ENCODE measurements around the gene BCL2. TPM values are rescaled to one million over a fixed set of nuclear protein-coding genes. Genes with fewer than 3 reads are reported as not detected.

BCL2 gene
- polyA plus RNA-seq, 3 donors = 23.1 to 27.3 (median 26.8) TPM

DNA sequence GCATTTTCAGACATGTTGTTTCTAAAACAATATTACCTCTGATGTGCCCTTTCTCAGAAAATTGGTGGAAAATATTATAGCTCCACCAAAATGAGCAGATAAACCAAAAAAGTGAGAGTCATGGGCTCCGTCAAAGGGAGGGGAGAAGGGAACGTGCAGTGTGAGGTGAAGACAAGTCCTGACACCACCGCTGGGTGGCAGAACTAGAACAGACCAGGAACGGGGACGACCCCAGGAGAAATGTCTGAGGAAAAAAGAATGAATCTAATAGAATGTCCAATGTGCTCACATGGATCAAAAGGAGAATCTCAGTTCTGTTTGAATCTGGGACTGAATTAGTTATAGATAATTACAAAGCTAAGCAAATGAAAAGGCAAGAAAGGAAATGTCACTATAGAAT, 22.6 kb upstream of the BCL2 start:
- DNase-seq (ENCODE audit: extremely low read depth in 1 of 11, low read depth in 9 of 11, low spot score in 4 of 11) = peak in 2 of 11 donors; percentile 21 to 22

DNA sequence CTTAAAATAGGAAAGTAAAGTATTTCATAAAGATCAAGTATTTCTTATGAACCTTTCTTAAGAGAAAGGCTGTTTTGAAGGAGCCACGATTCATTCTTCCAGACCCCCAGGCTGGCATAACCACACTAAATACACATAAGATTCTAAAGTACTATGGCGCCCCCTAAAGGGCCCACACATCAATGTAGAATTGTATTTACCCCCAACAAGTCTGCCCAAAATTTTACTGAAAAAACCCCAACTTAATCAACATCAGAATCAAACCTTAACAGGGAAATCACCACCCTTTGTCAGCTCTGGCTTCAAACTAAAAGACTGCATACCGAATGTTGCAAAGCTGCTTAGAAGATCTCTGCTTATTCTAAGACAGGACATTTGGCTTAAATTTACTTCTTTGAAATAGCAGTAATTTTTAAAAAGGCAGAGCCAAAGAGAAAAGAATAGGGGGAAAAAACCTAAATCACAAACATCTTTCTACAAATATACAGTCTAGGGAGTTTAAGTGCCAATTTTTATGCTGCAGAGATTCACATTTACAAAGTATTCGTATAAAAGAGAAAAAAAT, 20.4 kb upstream of the BCL2 start:
- peak in 2 of 11 donors; percentile 9 to 24 for DNase-seq (ENCODE audit: extremely low read depth in 1 of 11, low read depth in 9 of 11, low spot score in 4 of 11)

DNA sequence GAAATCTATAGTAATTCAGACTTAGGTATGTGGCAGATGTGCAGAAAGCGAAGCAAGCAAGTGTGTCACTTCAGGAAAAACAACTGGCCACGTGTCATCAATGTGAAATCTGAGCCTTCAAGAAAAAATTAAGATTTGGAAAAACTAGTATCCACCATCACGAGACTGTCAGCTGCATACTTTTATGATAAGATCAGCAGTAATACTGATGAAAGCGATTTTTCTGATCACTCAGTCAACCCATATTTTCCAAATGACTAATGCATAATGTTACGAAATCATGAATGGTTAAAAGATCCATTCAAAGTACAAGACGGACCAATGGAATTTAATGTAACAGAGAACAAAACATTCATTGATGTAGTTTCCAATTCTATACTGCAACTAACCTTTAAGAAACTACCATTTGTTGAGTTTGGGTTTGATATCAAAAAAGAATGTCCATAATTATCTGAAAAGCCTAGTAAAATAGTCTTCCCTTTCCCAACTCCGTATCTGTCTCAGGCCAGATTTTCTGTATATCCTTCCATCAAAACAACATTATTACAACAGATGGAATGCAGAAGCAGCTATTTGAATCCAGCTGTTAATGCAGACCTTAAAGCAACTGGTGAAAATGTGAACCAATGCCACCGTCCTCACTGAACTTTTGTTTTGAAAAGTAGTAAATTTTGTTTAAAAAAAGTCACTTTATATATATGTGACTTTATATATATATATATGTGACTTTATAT, 17.0 kb upstream of the BCL2 start:
- DNase-seq (ENCODE audit: extremely low read depth in 1 of 11, low read depth in 9 of 11, low spot score in 4 of 11) = no peak

DNA sequence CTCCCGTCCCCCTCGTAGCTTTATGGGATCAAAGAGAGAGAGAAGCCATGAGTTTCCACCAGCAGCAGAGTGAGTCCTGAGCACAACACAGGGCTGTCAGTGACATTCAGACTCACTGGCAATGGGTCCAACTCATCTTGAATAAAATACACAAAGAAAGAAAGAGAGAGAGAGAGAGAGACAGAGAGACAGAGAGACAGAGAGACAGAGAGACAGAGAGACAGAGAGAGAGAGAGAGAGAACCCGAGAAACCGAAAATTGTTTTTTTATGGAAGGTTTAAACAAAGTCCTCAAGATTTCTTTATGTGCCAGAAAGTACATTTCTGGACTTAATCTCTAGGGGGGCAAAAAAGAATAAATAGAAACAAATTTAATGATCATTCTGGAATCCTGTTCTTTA, 11.5 kb upstream of the BCL2 start:
- no peak for DNase-seq (ENCODE audit: extremely low read depth in 1 of 11, low read depth in 9 of 11, low spot score in 4 of 11)

DNA sequence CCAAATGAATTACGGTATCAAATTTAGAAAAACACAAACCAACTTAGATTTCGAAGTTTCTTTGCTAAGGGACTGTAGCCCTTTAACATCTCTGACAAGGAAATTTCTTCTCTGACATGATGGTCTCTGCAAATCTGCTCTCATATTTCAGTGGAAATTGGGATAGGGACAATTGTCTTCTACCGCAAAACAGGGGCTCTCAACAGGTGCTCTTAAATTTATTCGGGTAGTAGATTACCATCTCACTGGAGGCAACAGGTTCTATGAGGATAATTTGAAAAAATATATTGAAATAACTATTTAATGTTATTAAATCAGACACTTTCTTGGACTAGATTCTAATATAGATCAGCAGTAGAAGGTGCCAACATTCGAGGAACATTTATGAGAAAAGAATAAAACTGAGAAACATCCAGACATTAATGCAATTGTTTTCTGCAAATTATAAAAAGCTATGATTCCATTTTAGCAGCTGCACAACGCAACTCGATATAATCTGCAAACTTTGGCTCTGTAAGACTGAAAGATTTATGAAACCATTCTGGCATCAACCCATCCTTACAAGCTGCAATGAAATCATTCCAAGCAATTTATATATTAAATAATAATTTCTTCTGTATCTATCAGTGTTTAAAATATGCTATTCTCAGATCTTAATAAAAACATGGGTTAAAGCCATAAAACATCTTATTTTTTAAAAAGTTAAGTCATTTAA, 10.0 kb upstream of the BCL2 start:
- DNase-seq (ENCODE audit: extremely low read depth in 1 of 11, low read depth in 9 of 11, low spot score in 4 of 11) = no peak

DNA sequence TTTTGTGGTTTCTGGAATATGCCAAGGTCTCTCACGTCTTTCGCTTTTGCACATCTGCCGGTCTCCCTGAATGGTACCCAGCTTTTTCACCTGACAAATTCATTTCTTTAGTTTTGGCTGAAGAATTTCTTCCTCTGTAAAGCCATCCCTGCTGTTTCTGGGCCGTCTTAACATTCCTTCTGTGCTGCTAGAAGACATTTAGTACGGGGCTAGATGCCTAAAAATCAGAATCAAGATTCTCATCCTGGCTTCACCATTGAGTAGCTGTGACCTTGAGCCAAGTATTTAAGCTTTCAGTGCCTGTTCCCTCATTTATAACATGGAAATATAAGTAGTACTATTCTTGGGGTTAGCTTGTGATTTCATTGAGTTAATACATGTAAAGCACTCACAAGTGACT, 6.4 kb upstream of the BCL2 start:
- DNase-seq (ENCODE audit: extremely low read depth in 1 of 11, low read depth in 9 of 11, low spot score in 4 of 11) = no peak

DNA sequence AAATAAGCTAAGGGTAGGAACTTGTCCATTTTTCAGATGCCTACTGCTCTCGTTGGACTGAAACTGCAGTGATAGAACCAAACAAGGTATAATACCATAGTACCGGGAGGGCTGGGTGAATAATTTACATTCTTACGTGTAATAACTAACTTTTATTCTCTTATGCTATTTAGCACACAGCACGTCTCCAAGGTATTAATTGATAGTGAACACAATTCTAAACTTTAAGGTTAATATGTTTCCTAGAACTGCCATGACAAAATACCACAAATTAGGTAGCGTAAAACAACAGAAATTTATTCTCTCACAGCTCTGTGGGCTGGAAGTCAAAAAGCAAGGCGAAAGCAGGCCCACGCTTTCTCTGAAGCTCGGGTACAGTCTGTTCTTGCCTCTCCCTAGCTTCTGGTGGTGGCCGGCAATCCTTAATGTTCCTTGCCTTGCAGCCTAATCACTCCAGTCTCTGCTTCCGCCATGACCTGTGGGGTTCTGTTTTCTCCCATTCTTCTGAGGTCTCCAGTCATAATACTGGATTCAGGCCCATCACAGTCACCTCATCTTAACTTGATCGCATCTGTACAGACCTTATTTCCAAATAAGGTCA, 5.6 kb upstream of the BCL2 start:
- no peak for DNase-seq (ENCODE audit: extremely low read depth in 1 of 11, low read depth in 9 of 11, low spot score in 4 of 11)

DNA sequence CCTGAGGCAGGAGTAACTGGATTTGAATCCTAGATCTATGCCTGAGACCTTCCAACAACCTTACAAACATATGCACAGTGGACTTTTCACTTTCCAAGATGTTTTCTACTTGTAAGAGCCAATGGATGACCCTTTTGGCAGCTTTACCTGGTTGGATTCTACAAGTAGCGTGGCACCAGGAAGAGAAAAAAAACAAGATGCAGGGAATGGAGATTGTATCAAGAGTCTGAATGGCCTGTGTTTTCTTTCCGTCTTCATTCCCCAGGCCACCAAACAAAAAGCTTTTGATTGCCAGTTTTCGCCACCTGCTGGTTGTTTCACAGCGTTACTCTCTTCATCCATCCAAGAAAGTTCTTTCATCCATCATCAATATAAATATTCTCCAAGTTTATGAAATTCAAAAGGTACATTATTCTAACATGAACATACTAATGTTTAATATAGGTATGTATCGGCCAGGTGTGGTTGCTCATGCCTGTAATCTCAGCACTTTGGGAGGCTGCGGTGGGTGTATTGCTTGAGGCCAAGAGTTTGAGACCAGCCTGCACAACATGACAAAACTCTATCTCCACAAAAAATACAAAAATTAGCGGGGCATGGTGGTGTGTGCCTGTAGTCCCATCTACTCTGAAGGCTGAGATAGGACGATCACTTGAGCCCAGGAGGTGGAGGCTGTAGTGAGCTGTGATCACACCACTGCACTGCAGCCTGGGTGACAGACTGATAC, 3.5 kb upstream of the BCL2 start:
- DNase-seq (ENCODE audit: extremely low read depth in 1 of 11, low read depth in 9 of 11, low spot score in 4 of 11) = peak in 4 of 11 donors; percentile 48 to 72 (median 52)

DNA sequence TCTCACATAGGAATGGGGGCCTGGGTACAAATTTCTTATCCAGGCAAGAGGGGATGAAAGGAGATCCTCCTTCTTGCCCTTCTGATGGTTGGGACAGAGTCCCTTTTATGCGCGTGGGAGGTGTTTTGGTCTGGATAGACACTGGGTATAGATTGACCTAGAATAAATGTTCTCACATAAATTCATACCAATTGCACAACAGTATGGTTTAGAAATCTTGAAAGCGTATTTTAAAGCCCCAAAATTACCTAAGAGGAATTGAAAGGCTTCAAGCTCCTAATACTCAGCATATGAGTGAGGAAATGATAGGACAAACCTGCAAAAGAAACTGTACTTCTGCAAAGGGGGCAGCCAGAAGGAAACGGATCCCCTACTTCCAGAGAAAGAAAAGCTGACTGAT, 2.6 kb upstream of the BCL2 start:
- DNase-seq (ENCODE audit: extremely low read depth in 1 of 11, low read depth in 9 of 11, low spot score in 4 of 11) = no peak

DNA sequence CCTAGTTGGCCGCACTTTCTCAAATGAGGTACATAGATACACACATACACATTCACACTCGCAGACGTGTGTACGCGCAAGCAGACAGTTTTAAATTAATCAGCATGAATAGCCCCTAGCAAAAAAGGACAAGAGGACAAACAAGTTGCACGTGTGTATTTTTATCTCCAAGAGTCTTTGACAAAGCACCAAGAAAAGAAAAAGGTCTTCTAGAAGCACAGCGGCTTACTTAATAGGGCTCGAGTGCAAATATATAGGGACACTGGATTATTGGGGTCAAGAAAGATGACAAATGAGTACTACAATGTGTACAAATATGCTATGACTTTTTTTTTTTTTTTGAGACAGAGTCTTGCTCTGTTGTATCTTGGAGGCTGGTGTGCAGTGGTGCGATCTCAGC, 1.7 kb upstream of the BCL2 start:
- no peak for DNase-seq (ENCODE audit: extremely low read depth in 1 of 11, low read depth in 9 of 11, low spot score in 4 of 11)

DNA sequence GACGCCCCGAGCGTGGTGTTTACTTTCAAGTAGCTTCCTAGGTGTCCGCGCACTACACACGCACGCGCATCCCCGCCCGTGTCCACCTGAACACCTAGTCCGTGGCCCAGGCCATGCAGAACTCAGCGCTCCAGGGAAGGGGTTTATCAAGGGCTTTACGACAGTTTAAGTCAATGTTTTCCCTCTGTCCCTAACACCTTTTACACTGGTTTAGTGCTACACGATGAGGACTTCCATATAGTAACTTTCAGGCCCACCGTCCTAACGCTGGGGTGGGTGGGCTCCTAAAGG, 1.4 kb upstream of the BCL2 start:
- no peak for DNase-seq (ENCODE audit: extremely low read depth in 1 of 11, low read depth in 9 of 11, low spot score in 4 of 11)

DNA sequence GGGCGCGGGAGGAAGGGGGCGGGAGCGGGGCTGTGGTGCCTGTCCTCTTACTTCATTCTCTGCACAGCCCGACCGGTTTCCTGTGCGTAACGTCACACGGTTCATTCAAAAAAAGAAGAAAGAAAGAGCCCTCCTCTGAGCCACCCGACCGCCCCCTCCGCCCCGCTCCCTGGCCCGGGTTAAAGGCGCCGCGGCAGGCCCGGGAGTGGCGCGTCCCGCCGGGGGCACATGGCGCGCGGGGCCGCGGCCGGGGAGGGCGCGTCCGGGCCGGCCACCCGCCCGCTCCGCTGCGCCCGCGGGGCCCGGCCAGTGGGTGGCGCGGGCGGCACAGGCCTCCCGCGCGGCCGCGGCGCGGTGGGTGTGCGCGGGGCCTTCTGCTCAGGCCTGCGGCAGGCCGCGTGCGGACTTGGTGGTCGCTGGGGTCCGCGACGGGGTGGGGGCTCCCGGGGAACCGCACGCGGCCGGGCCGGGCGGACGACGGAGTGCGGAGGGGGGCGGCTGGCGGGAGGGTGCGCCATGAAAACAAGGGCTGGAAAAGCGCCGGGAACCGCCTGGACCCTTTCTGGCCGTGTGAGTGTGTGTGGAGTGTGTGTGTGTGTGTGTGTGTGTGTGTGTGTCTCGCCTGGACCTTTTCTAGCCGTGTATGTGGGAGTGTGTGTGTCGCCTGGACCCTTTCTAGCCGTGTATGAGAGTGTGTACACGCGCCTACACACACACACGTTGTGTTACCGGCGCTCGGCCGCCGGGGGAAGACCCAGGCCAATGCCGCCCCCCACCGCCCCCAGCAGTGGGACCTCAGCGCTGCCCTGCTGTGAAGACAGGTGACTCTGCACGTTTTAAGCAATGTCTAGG, 780 bp upstream of the BCL2 start:
- peak in 8 of 11 donors; percentile 59 to 86 (median 74) for DNase-seq (ENCODE audit: extremely low read depth in 1 of 11, low read depth in 9 of 11, low spot score in 4 of 11)

DNA sequence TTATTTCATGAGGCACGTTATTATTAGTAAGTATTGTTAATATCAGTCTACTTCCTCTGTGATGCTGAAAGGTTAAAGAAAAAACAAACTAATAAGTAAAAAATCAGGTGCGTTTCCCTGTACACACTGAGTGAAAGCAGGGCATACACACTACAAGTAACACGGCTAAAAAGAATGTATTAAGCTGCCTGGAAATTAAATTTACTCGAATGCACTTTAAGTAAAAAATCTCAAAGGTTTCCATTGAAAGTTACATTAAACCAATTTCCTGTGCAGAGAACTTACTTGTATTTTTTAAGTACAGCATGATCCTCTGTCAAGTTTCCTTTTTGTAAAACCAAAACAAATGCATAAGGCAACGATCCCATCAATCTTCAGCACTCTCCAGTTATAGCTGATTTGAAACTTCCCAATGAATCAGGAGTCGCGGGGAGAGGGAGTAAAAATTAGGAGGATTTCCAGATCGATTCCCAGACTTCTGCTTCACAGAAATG, 633 bp downstream of the BCL2 start:
- no peak for DNase-seq (ENCODE audit: extremely low read depth in 1 of 11, low read depth in 9 of 11, low spot score in 4 of 11)

DNA sequence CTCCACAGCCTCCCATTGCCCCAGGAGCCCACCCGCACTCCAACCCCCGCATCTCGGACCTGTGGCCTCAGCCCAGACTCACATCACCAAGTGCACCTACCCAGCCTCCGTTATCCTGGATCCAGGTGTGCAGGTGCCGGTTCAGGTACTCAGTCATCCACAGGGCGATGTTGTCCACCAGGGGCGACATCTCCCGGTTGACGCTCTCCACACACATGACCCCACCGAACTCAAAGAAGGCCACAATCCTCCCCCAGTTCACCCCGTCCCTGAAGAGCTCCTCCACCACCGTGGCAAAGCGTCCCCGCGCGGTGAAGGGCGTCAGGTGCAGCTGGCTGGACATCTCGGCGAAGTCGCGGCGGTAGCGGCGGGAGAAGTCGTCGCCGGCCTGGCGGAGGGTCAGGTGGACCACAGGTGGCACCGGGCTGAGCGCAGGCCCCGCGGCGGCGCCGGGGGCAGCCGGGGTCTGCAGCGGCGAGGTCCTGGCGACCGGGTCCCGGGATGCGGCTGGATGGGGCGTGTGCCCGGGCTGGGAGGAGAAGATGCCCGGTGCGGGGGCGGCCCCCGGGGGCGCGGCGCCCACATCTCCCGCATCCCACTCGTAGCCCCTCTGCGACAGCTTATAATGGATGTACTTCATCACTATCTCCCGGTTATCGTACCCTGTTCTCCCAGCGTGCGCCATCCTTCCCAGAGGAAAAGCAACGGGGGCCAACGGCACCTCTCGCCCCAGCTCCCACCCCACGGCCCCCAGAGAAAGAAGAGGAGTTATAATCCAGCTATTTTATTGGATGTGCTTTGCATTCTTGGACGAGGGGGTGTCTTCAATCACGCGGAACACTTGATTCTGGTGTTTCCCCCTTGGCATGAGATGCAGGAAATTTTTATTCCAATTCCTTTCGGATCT, 1.3 kb downstream of the BCL2 start:
- DNase-seq (ENCODE audit: extremely low read depth in 1 of 11, low read depth in 9 of 11, low spot score in 4 of 11) = peak in 7 of 11 donors; percentile 61 to 76 (median 70)

DNA sequence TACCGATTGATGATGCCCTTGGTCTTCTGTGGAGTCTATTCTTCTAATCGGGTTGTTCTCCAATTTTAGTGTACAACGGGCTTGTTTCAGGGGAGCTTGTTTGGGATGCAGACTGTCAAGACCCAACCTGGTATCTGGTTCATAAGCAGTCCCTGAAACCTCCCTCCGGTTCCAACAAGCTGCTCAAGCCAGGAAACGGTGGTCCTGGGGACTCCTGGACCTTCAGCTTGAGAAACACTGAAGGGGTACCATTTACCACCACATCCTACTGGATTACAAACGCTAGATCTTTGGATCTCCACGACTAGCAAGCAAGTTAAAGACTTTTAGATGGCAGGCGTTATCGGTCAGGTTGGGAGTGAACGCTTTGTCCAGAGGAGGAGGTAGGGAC, 2.0 kb downstream of the BCL2 start:
- no peak for DNase-seq (ENCODE audit: extremely low read depth in 1 of 11, low read depth in 9 of 11, low spot score in 4 of 11)

DNA sequence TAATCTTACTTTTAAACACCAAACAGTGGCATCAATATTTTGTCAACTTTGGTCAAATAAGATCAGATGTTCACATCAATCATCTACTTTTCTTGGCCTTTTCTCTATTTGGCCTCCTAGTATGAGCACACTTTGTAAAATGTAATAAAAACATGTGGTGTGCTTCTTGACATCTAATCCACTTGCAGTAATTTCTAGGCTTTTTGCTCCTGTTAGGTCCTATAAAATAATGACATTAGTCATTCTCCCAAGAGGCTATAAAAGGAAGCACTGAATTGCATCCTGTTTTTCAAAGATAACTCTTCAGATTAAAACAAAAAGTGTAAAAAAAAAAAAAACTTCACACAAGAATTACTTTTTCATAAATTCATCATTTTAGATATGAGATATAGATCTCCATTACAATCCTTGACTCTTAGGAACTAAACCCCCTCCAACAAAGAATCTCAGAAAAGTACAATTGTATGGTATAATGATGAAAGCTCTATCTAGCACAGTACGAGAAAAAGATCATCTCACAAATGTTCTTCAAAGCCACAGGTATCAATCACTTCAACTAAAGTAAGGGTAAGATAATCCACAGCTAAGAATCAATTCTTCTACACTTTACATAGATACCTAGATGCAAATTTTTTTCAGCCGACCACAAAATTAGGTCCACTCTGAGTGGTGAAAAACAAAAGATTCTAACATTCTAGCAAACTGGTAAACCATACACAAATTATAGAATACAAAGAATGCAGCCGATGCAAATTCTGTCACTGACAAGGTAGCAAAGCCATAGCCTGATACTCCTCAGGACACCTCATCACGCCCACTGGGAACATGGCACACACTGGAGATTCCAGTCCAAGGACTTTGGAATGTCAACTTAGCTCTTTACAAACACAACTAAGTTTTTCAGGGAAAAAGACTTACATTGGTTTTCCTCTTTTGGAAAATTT, 2.7 kb downstream of the BCL2 start:
- no peak for DNase-seq (ENCODE audit: extremely low read depth in 1 of 11, low read depth in 9 of 11, low spot score in 4 of 11)

DNA sequence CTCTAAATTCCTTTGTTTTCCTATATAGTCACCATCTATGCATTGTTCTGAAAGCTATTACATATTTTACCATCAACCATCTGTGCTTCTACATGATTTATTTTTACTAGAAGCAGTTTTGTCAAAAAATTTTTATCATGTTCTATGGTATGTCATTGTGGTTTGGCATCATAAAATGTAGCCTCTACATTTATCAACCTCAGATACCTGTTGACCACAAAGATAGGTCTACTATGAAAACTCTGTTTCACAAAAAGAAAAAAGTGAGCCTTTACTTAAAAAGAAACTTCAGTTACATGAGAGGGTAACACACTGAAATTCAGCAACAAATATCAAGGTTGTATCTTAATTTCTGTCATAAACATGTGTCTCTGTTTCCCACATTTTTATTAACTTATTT, 3.7 kb downstream of the BCL2 start:
- no peak for DNase-seq (ENCODE audit: extremely low read depth in 1 of 11, low read depth in 9 of 11, low spot score in 4 of 11)
